ENCODE results near the gene WDR86. TPM values are rescaled to one million over a fixed set of nuclear protein-coding genes. Genes with fewer than 3 reads are reported as not detected.

The WDR86 gene
- total RNA-seq, 1 experiment from 2014 or later, result 8.1 TPM

GRCh38 chr7:151455690-151456089 is 45.9 kb upstream of the WDR86 start:
- Histone ChIP-seq H2BK12ac (ENCODE audit: insufficient read length, low read depth, low read length) (no peak overlapping the region), H3K56ac (ENCODE audit: insufficient read length, low read depth, low read length) (no peak overlapping the region), H4K8ac (replicated peaks; ENCODE audit: insufficient read length, low read depth, low read length) (no peak overlapping the region), H3K4me1 (ENCODE audit: insufficient read depth, low read length) (peaks cover 8% of the 10 kb centered on the region; the same call in 1 of the 2 replicates), H3K18ac (ENCODE audit: insufficient read length, low read depth, low read length) (no peak overlapping the region), H3K79me1 (ENCODE audit: insufficient read depth, low read depth, low read length, poor library complexity, severe bottlenecking) (no peaks in the 10 kb centered on the region), H3K4ac (ENCODE audit: low read depth, low read length) (no peak overlapping the region), H3K4me2 (ENCODE audit: insufficient read depth, insufficient read length, low read length) (no peak overlapping the region), H3K23ac (ENCODE audit: insufficient read length, low read depth, low read length) (no peak overlapping the region), H4K20me1 (ENCODE audit: control insufficient read depth, insufficient read depth, insufficient read length) (no peaks in the 10 kb centered on the region), H4K91ac (ENCODE audit: insufficient read length, low read depth, low read length) (no peak overlapping the region), H3K9ac (ENCODE audit: extremely low read depth, insufficient read length, low read length) (no peak overlapping the region), H3K14ac (ENCODE audit: insufficient read depth, low read length) (no peak overlapping the region; the same call in 1 of the 2 replicates), H2BK5ac (ENCODE audit: insufficient read length, low read length) (no peak overlapping the region), H4K5ac (ENCODE audit: insufficient read length, low read depth, low read length) (no peak overlapping the region), H3K23me2 (ENCODE audit: insufficient read length, low read depth, low read length, poor library complexity, severe bottlenecking) (no peaks in the 10 kb centered on the region), H3K27ac (ENCODE audit: insufficient read length, low read depth, low read length) (no peak overlapping the region), H3T11ph (ENCODE audit: low read length) (no peak overlapping the region), H2BK20ac (ENCODE audit: low read depth, low read length, poor library complexity, severe bottlenecking) (no peak overlapping the region), H2AK5ac (ENCODE audit: insufficient read length, low read length) (no peak overlapping the region), H3K27me3 (ENCODE audit: insufficient read depth, low read length) (no peaks in the 10 kb centered on the region), H2BK120ac (ENCODE audit: low read depth, low read length, poor library complexity, severe bottlenecking) (no peak overlapping the region), H2BK15ac (ENCODE audit: low read depth, low read length) (no peak overlapping the region; the same call in 1 of the 2 replicates), H2AFZ (ENCODE audit: low read length) (no peak overlapping the region), H3K79me2 (ENCODE audit: insufficient read depth, low read length) (no peaks in the 10 kb centered on the region), H3K9me3 (ENCODE audit: control insufficient read depth, low read depth, low read length) (no peaks in the 10 kb centered on the region)
- DNase-seq, result no peak
- Mint-ChIP-seq H3K4me1 (peaks cover 70 to 72% of the 10 kb centered on the region in 2 experiments), H3K4me3 (no peak overlapping the region), H3K36me3 (ENCODE audit: insufficient read depth in 1 of 3, low read depth in 3 of 3) (peaks cover 6 to 13% (median 8%) of the 10 kb centered on the region in 3 experiments), H3K27ac (0 out of 7 replicates have a peak overlapping the region, but pooled peaks of 1 of the 3 experiments have one; percentile 30), H3K9me3 (peaks cover 12% of the 10 kb centered on the region in 2 experiments), H3K27me3 (ENCODE audit: low read depth) (peaks cover 13% of the 10 kb centered on the region; the same call in 1 of the 2 replicates)
- WGBS (ENCODE audit: extremely low coverage, insufficient read length, low lambda C conversion rate), result no CpG with 5 or more reads among the region's 4 CpGs
- TF ChIP-seq CTCF (conservative IDR thresholded peaks at IDR 0.05), result no peak
